H1 (cell line): ENCODE data around the gene PRR36. TPM values are rescaled to one million over a fixed set of nuclear protein-coding genes. Genes with fewer than 3 reads are reported as not detected.

Source experiments
- CTCF ChIA-PET: fragments of 300-600 bp; sonication (Branson Sonifier 250); formaldehyde crosslinking; loops from one replicate; lab custom pipeline; 2021; ENCODE audit not compliant: partially characterized antibody; lab: Charles Lee
- POLR2A ChIA-PET: fragments of 300-600 bp; sonication (Branson Sonifier 250); formaldehyde crosslinking; loops from one replicate; lab custom pipeline; 2021; ENCODE audit warnings: inconsistent platforms; ENCODE audit not compliant: partially characterized antibody; lab: Charles Lee
- DNase-seq, 2 experiments: peaks; one replicate each; pipeline versions ENCODE4 v3.0.0 to v3.0.0-alpha.2; 2010 to 2022; ENCODE audit warnings: low spot score in 2 of 2, low read depth in 1 of 2, mixed read lengths in 1 of 2
- FAIRE-seq: peaks from 2 replicates; lab custom pipeline; 2011; peaks lifted over from hg19 to GRCh38; lab: Jason Lieb, UNC
- H2AFZ ChIP-seq: 2 replicates; pipeline ENCODE4 v1.8.1; 2012; ENCODE audit warnings: low read length, inconsistent platforms
- H2AK5ac ChIP-seq: 2 replicates; pipeline ENCODE4 v1.6.1; 2013; ENCODE audit warnings: low read depth, low read length
- H2BK120ac ChIP-seq: replicated peaks from 2 replicates; pipeline ENCODE3; 2013; ENCODE audit warnings: low read depth, low read length, inconsistent platforms
- H2BK12ac ChIP-seq: 2 replicates; pipeline ENCODE4 v1.6.1; 2013; ENCODE audit warnings: low read depth, low read length
- H2BK15ac ChIP-seq: 2 replicates; pipeline ENCODE4 v1.6.1; 2013; ENCODE audit warnings: low read length
- H2BK20ac ChIP-seq: 2 replicates; pipeline ENCODE4 v1.6.1; 2013; ENCODE audit warnings: low read length
- H2BK5ac ChIP-seq: 2 replicates; pipeline ENCODE4 v1.6.1; 2013; ENCODE audit warnings: low read depth, low read length
- H3K14ac ChIP-seq: 2 replicates; pipeline ENCODE4 v1.6.1; 2013; ENCODE audit warnings: inconsistent platforms; ENCODE audit not compliant: insufficient read length
- H3K18ac ChIP-seq: 2 replicates; pipeline ENCODE4 v1.6.1; 2013; ENCODE audit warnings: low read length; ENCODE audit errors: extremely low read depth
- H3K23ac ChIP-seq: 2 replicates; pipeline ENCODE4 v1.6.1; 2013; ENCODE audit warnings: inconsistent platforms; ENCODE audit not compliant: insufficient read length
- H3K23me2 ChIP-seq: 2 replicates; pipeline ENCODE4 v1.6.1; 2013; ENCODE audit warnings: low read depth, low read length
- H3K27ac ChIP-seq: 2 replicates; pipeline ENCODE4 v1.6.1; 2011; ENCODE audit warnings: low read depth, low read length, inconsistent platforms
- H3K27me3 ChIP-seq, 4 experiments: replicated peaks in 1 of 4; 1 replicate in 1 of 4; 2 replicates in 3 of 4; pipeline versions ENCODE4 v1.6.1 to v1.8.1; 2011 to 2013; ENCODE audit warnings: low read length in 3 of 4, mild to moderate bottlenecking in 3 of 4, inconsistent platforms in 2 of 4, mixed read lengths in 2 of 4, moderate library complexity in 1 of 4; ENCODE audit not compliant: control insufficient read depth in 3 of 4, insufficient read depth in 3 of 4; ENCODE audit errors: extremely low read depth in 1 of 4
- H3K36me3 ChIP-seq, 4 experiments: 2 replicates each; pipeline versions ENCODE4 v1.6.1 to v1.8.1; 2011 to 2013; ENCODE audit warnings: mild to moderate bottlenecking in 4 of 4, low read length in 3 of 4, moderate library complexity in 2 of 4, control low read depth in 1 of 4, inconsistent platforms in 1 of 4; ENCODE audit not compliant: insufficient read depth in 4 of 4, control insufficient read depth in 2 of 4
- H3K4ac ChIP-seq: replicated peaks from 2 replicates; pipeline ENCODE3; 2013; ENCODE audit warnings: low read length, low read depth, mixed read lengths, inconsistent platforms; ENCODE audit not compliant: insufficient read length
- H3K4me1 ChIP-seq, 4 experiments: replicated peaks in 1 of 4; 1 replicate in 1 of 4; 2 replicates in 3 of 4; pipeline versions ENCODE4 v1.6.1 to v1.8.1; 2011 to 2013; ENCODE audit warnings: low read length in 3 of 4, inconsistent platforms in 2 of 4, mixed read lengths in 1 of 4; ENCODE audit not compliant: insufficient read depth in 4 of 4, control insufficient read depth in 3 of 4
- H3K4me2 ChIP-seq, 2 experiments: 2 replicates each; pipeline versions ENCODE4 v1.6.1 to v1.8.1; 2011 to 2013; ENCODE audit warnings: low read depth in 2 of 2, low read length in 2 of 2, control low read depth in 1 of 2, inconsistent platforms in 1 of 2, mild to moderate bottlenecking in 1 of 2; ENCODE audit not compliant: insufficient read depth in 1 of 2
- H3K4me3 ChIP-seq, 4 experiments: fragments of 200-600, 300-600 bp in 1 of 4; sonication (generic), shearing (Covaris generic), sonication (Bioruptor Twin) in 1 of 4; 2 replicates each; pipeline versions ENCODE4 v1.5.1 to v1.8.1; 2011 to 2016; ENCODE audit warnings: low read length in 4 of 4, low read depth in 3 of 4, control low read depth in 2 of 4, inconsistent platforms in 2 of 4, mild to moderate bottlenecking in 2 of 4, mixed read lengths in 1 of 4, moderate library complexity in 1 of 4; ENCODE audit not compliant: insufficient read depth in 2 of 4; ENCODE audit errors: extremely low read depth in 1 of 4
- H3K56ac ChIP-seq: replicated peaks from 2 replicates; pipeline ENCODE3; 2013; ENCODE audit warnings: low read depth, mild to moderate bottlenecking, mixed read lengths, low read length, inconsistent platforms; ENCODE audit not compliant: insufficient read length
- H3K79me1 ChIP-seq: 2 replicates; pipeline ENCODE4 v1.6.1; 2013; ENCODE audit warnings: low read depth, low read length, control low read depth
- H3K79me2 ChIP-seq, 2 experiments: 2 replicates each; pipeline versions ENCODE4 v1.6.1 to v1.8.1; 2012 to 2013; ENCODE audit warnings: low read length in 2 of 2, mild to moderate bottlenecking in 2 of 2, inconsistent platforms in 1 of 2; ENCODE audit not compliant: insufficient read depth in 2 of 2, control insufficient read depth in 1 of 2
- H3K9ac ChIP-seq, 4 experiments: replicated peaks in 1 of 4; 1 replicate in 1 of 4; 2 replicates in 3 of 4; pipeline versions ENCODE4 v1.6.1 to v1.8.1; 2011 to 2013; ENCODE audit warnings: low read depth in 3 of 4, low read length in 3 of 4, control low read depth in 2 of 4, mild to moderate bottlenecking in 2 of 4, moderate library complexity in 2 of 4, inconsistent platforms in 1 of 4; ENCODE audit errors: extremely low read depth in 1 of 4
- H3K9me3 ChIP-seq, 2 experiments: 2 replicates each; pipeline versions ENCODE4 v1.6.1 to v1.8.1; 2012 to 2013; ENCODE audit warnings: mild to moderate bottlenecking in 2 of 2, moderate library complexity in 2 of 2, control low read depth in 1 of 2, inconsistent platforms in 1 of 2, low read depth in 1 of 2, low read length in 1 of 2, mixed read lengths in 1 of 2; ENCODE audit not compliant: insufficient read depth in 2 of 2
- H4K20me1 ChIP-seq, 2 experiments: replicated peaks in 1 of 2; 2 replicates each; pipeline versions ENCODE3 to v1.8.1; 2011 to 2013; ENCODE audit warnings: inconsistent platforms in 2 of 2, low read length in 2 of 2, mild to moderate bottlenecking in 1 of 2; ENCODE audit not compliant: insufficient read depth in 2 of 2, control insufficient read depth in 1 of 2
- H4K5ac ChIP-seq: 2 replicates; pipeline ENCODE4 v1.6.1; 2013; ENCODE audit warnings: low read length, low read depth, mixed read lengths, inconsistent platforms; ENCODE audit not compliant: insufficient read length
- H4K8ac ChIP-seq: 2 replicates; pipeline ENCODE4 v1.8.0; 2013; ENCODE audit warnings: mild to moderate bottlenecking, moderate library complexity, low read length, inconsistent platforms; ENCODE audit not compliant: insufficient read depth; ENCODE audit errors: extremely low read depth
- H4K91ac ChIP-seq: replicated peaks from 2 replicates; pipeline ENCODE3; 2013; ENCODE audit warnings: low read length, mixed read lengths, inconsistent platforms; ENCODE audit not compliant: insufficient read length
- CBX5 ChIP-seq: fragments of 300-800, 300-1000 bp; sonication (generic); IDR thresholded peaks from 2 replicates; pipeline ENCODE4 v1.7.1; 2016; ENCODE audit warnings: antibody characterized with exemption, low read length, low read depth
- CHD2 ChIP-seq: IDR thresholded peaks from 2 replicates; pipeline ENCODE4 v1.6.1; 2012; ENCODE audit warnings: low read length, improper control_type of control experiment
- HDAC6 ChIP-seq: IDR thresholded peaks from one replicate; pipeline ENCODE4 v1.7.1; 2012; ENCODE audit warnings: low read depth, mild to moderate bottlenecking, inconsistent platforms, low read length, moderate library complexity
- JUND ChIP-seq: IDR thresholded peaks from 2 replicates; pipeline ENCODE4 v1.6.1; 2011; ENCODE audit warnings: mild to moderate bottlenecking, improper control_type of control experiment, low read length
- NRF1 ChIP-seq: IDR thresholded peaks from 2 replicates; pipeline ENCODE4 v1.6.1; 2011; ENCODE audit warnings: mild to moderate bottlenecking, low read depth, low read length, improper control_type of control experiment
- RXRA ChIP-seq: IDR thresholded peaks from 2 replicates; pipeline ENCODE4 v1.6.1; 2011; ENCODE audit warnings: low read depth, mild to moderate bottlenecking, low read length, moderate library complexity; ENCODE audit not compliant: insufficient read depth
- SIN3A ChIP-seq, 2 experiments: IDR thresholded peaks in 1 of 2; conservative IDR thresholded peaks in 1 of 2; 2 replicates each; pipeline ENCODE4 v1.6.1; 2011 to 2012; ENCODE audit warnings: low read length in 2 of 2, improper control_type of control experiment in 1 of 2, low read depth in 1 of 2, mild to moderate bottlenecking in 1 of 2
- SP2 ChIP-seq: IDR thresholded peaks from 2 replicates; pipeline ENCODE4 v1.6.1; 2012; ENCODE audit warnings: mild to moderate bottlenecking, low read length, inconsistent platforms
- SP4 ChIP-seq: IDR thresholded peaks from 2 replicates; pipeline ENCODE4 v1.6.1; 2012; ENCODE audit warnings: low read length, inconsistent platforms
- TBP ChIP-seq: IDR thresholded peaks from 2 replicates; pipeline ENCODE4 v1.6.1; 2011; ENCODE audit warnings: low read depth, low read length, improper control_type of control experiment
- WGBS, 2 experiments: shearing (Covaris generic) in 1 of 2; methylation state at CpG; one replicate each; pipeline versions ENCODE4 v1.1.6 to v1.1.7; 2013 to 2015; ENCODE audit warnings: low lambda C conversion rate in 2 of 2, mixed read lengths in 2 of 2, inconsistent platforms in 1 of 2, low coverage in 1 of 2, missing lambda C conversion rate in 1 of 2; ENCODE audit not compliant: insufficient replicate concordance in 2 of 2, insufficient coverage in 1 of 2, insufficient read length in 1 of 2; ENCODE audit errors: extremely low coverage in 1 of 2, missing lambda C conversion rate in 1 of 2; 5-methylcytosine and 5-hydroxymethylcytosine counted together
- polyA plus RNA-seq, 7 experiments: library from polyadenylated mRNA; depleted of rRNA in 3 of 7; stranded (reverse) in 5 of 7; unstranded in 2 of 7; fragments of >200 nt in 5 of 7; fragments of 200-250 nt in 2 of 7; gene quantifications; 1 replicate in 5 of 7; 2 replicates in 1 of 7; 4 replicates in 1 of 7; pipeline versions ENCODE4 v1.2.1 to v1.2.3, GENCODE V29; 2011 to 2013; ENCODE audit warnings: missing spikeins in 2 of 7, mixed read lengths in 2 of 7
- total RNA-seq: library from RNA; stranded (reverse); fragmentation: NEBNext Ultra II Directional; extraction: Animal tissue kit (Norgen Biotek cat#: 25700); gene quantifications from 2 replicates; pipeline ENCODE4 v1.2.1, GENCODE V29; 2021
- TF ChIP-seq, protein P1 (sequence below): IDR thresholded peaks from 2 replicates; pipeline ENCODE4 v1.6.1; 2012; ENCODE audit warnings: inconsistent platforms
- TF ChIP-seq, protein P2 (sequence below): IDR thresholded peaks from 2 replicates; pipeline ENCODE4 v1.6.1; 2012; ENCODE audit warnings: inconsistent platforms

PRR36 gene
- total and polyA plus RNA-seq, 2 of the 8 experiments (the other 6 are each of a cell fraction or from before 2014, with no cell fraction given): 1.6 to 23.9 TPM

DNA sequence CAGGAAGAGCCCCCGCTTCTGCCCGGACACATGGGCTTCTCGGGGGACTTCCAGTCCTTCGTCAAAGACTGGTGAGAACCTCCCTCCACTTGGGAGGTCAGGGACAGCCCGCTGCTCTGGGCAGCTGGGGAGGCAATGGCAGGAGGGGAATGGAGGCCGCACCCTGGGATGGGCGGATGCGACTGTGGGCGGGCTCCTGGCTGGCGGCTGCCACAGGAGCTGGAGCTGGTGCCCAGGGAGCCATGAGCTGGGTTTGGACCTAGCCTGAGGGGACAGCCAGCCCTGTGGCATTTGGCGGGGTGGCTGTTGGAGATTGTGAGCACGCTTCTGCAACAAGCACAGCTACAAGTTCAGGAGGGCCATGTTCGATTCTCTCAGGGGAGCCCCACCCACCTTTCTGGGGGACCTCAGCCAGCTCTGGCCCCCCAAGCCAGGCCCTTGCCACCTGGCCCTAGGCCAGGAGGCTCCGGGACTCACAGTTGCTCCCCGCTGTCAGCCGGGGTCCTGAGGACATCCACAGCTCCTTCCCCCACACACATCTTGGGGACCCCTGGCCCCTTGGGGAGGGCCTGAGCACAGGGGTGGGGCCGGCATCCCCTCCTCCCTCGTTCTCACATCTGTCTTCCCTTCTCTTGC is 37.4 kb upstream of the PRR36 start:
- Histone ChIP-seq H4K20me1 (peaks cover 5 to 22% of the 10 kb centered on the region in 2 experiments), H4K5ac (no peak overlapping the region), H2AK5ac (no peak overlapping the region), H2BK20ac (no peak overlapping the region), H3K14ac (no peak overlapping the region), H3K27me3 (peaks cover 8 to 22% (median 17%) of the 10 kb centered on the region in 4 experiments; a peak in 6 of 7 replicates), H3K23me2 (peaks cover 4% of the 10 kb centered on the region; the same call in 1 of the 2 replicates), H4K8ac (peak overlapping the region; percentile 35; the same call in 1 of the 2 replicates), H3K4me2 (no peak overlapping the region), H2BK5ac (no peak overlapping the region), H3K79me2 (peaks cover 0 to 4% of the 10 kb centered on the region in 2 experiments; a peak in 1 of 4 replicates), H3K79me1 (0 out of 2 replicates have a peak, but pooled peaks cover 2% of the 10 kb centered on the region), H3K4ac (no peak overlapping the region), H3K27ac (no peak overlapping the region), H2BK120ac (no peak overlapping the region), H4K91ac (no peak overlapping the region), H3K36me3 (peaks cover 5 to 30% (median 16%) of the 10 kb centered on the region in 4 experiments; a peak in 4 of 8 replicates), H3K23ac (no peak overlapping the region), H3K9me3 (no peaks in the 10 kb centered on the region), H3K4me1 (no peaks in the 10 kb centered on the region), H3K56ac (no peak overlapping the region), H3K9ac (no peak overlapping the region), H2BK15ac (no peak overlapping the region), H2AFZ (no peak overlapping the region), H3K4me3 (no peak overlapping the region), H3K18ac (no peak overlapping the region), H2BK12ac (no peak overlapping the region)
- DNase-seq (no peak), FAIRE-seq (no peak)
- TF ChIP-seq JUND (no peak), HDAC6 (no peak), NRF1 (no peak), TBP (no peak), SP4 (no peak), CBX5 (no peak), SP2 (no peak), CHD2 (no peak), SIN3A (conservative IDR thresholded peaks at IDR 0.05 in 1 of 2, IDR thresholded peaks at IDR 0.05 in 1 of 2; ENCODE audit: low read depth in 1 of 2, low read length in 2 of 2) (no peak), RXRA (no peak)
- TF ChIP-seq, protein P1, sequence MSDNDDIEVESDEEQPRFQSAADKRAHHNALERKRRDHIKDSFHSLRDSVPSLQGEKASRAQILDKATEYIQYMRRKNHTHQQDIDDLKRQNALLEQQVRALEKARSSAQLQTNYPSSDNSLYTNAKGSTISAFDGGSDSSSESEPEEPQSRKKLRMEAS: no peak
- TF ChIP-seq, protein P2, sequence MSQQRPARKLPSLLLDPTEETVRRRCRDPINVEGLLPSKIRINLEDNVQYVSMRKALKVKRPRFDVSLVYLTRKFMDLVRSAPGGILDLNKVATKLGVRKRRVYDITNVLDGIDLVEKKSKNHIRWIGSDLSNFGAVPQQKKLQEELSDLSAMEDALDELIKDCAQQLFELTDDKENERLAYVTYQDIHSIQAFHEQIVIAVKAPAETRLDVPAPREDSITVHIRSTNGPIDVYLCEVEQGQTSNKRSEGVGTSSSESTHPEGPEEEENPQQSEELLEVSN: no peak
- CTCF ChIA-PET: interaction anchor here (0.7 to 2.3 kb wide), 13 partner anchors 9 to 59 kb away, joined by 3 to 9 read pairs (median 3); no protein-coding TSS in a partner anchor
- WGBS, 2 experiments: 91% methylated on average over 13 of the region's 18 CpGs; no CpG with 5 or more reads in 1 of the 2 experiments
- POLR2A ChIA-PET: interaction anchor here (0.7 to 2.3 kb wide), 5 partner anchors 8 to 43 kb away, joined by 3 to 8 read pairs (median 7); partner anchors contain the start of genes LRRC8E and MAP2K7
